A673 (cell line): ENCODE measurements around the gene MAS1L.

Experiments
- CTCF ChIP-seq: fragments of 300-800, 200-600 bp; sonication (generic); conservative IDR thresholded peaks from 2 replicates; pipeline ENCODE4 v1.5.1; 2017; ENCODE audit warnings: low read depth, mild to moderate bottlenecking, antibody characterized with exemption, low read length, moderate library complexity, mixed read lengths
- EZH2 ChIP-seq: fragments of 200-600 bp; sonication (generic); IDR thresholded peaks from 2 replicates; pipeline ENCODE4 v1.6.1; 2017; ENCODE audit warnings: borderline replicate concordance, low read depth, mild to moderate bottlenecking, mixed read lengths, antibody characterized with exemption, low read length; ENCODE audit not compliant: poor library complexity, severe bottlenecking

DNA sequence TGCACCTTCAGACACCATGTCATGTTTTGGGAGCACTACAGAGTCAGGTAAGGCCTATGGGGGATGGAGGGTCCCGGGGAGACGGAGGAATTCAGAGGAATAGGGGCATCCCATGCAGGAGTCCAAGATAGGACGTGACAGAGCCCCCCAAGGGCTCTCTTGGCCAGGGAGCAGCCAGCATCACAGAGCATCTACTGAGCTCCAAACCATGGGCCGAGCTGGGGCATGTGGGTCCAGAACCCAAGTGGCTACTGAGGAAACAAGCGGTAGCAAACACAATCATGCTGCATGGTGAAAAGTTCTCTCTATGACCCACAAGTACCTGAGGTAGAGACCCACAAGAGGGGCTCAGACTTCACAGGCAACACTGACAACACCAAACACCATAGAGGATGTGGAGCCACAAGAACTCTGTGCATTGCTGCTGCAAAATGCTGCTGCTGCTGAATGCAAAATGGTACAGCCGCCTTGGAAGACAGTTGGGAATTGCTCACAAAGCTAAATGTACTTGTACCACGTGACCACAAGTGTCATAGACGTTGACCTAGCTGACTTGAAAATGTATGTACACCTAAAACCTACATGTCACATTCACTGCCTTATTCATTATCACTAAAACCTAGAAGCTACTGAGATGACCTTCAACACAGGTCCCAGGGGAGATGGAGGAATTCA is 33.4 kb upstream of the MAS1L start:
- TF ChIP-seq CTCF (no peak), EZH2 (no peak)
